Stimulated activated CD4-positive, alpha-beta T cell treated with anti-CD3 and anti-CD28 coated beads, Interleukin-12 subunit alpha, Interleukin-12 subunit beta, amount 100 ng/mL, for 48 hours (primary cell): ENCODE results near the gene TERT.

Experiments
- DNase-seq, 3 donors: peaks; one replicate each; pipeline ENCODE4 v3.0.0-alpha.2; 2020; ENCODE audit warnings: low read depth in 2 of 3, low spot score in 1 of 3

Gene TERT

GRCh38 chr5:1222147-1222546 lies 72.7 kb downstream of the TERT start:
- no peak for DNase-seq

- DNase-seq = no peak
Measured at GRCh38 chr5:1221721-1222120, 73.1 kb downstream of the TERT start.

GRCh38 chr5:1220831-1221230 lies 74.0 kb downstream of the TERT start:
- no peak for DNase-seq

GRCh38 chr5:1220351-1220750 lies 74.5 kb downstream of the TERT start:
- DNase-seq = no peak

GRCh38 chr5:1219768-1220100 lies 75.1 kb downstream of the TERT start:
- DNase-seq = no peak

- DNase-seq = no peak
Measured at GRCh38 chr5:1219098-1219767, 75.6 kb downstream of the TERT start.

GRCh38 chr5:1218351-1219080 lies 76.4 kb downstream of the TERT start:
- DNase-seq = no peak

- no peak for DNase-seq
Measured at GRCh38 chr5:1217596-1218206, 77.2 kb downstream of the TERT start.

GRCh38 chr5:1216918-1217295 lies 78.0 kb downstream of the TERT start:
- no peak for DNase-seq

- DNase-seq = no peak
Measured at GRCh38 chr5:1216211-1216917, 78.5 kb downstream of the TERT start.

GRCh38 chr5:1215320-1216096 lies 79.4 kb downstream of the TERT start:
- no peak for DNase-seq

- DNase-seq = no peak
Measured at GRCh38 chr5:1214936-1215220, 80.0 kb downstream of the TERT start.

GRCh38 chr5:1214163-1214935 lies 80.5 kb downstream of the TERT start:
- DNase-seq = no peak

GRCh38 chr5:1213508-1214162 lies 81.2 kb downstream of the TERT start:
- no peak for DNase-seq

- DNase-seq = no peak
Measured at GRCh38 chr5:1212881-1213280, 82.0 kb downstream of the TERT start.

- no peak for DNase-seq
Measured at GRCh38 chr5:1212271-1212670, 82.6 kb downstream of the TERT start.

- no peak for DNase-seq
Measured at GRCh38 chr5:1211701-1212100, 83.2 kb downstream of the TERT start.

- DNase-seq = no peak
Measured at GRCh38 chr5:1210832-1211251, 84.0 kb downstream of the TERT start.

- no peak for DNase-seq
Measured at GRCh38 chr5:1209896-1210776, 84.7 kb downstream of the TERT start.
